Measurements from ENCODE around the gene LAD1. TPM values are rescaled to one million over a fixed set of nuclear protein-coding genes. Genes with fewer than 3 reads are reported as not detected.

The LAD1 gene
- polyA plus RNA-seq, 1 experiment = 0.04 TPM

DNA sequence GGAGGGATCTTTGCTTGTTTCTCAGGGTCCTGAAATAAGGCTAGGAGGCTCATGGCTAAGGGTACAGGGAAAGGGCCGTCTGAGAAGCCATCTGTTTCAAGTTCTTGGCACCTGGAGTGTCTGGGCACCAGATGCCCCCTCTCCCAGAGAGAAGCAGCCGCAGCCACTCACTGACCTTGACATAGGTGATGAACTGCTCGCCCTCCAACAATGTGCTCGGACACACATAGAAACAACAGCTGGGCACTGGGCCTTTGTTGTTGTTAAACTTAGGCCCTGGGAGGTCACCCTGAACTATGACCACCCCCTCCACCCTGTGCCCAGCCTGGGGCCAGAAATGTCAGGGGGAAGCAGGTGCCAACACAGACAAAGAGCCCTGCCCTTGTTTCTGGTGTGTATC is 31.7 kb upstream of the LAD1 start:
- TF ChIP-seq, protein P1, sequence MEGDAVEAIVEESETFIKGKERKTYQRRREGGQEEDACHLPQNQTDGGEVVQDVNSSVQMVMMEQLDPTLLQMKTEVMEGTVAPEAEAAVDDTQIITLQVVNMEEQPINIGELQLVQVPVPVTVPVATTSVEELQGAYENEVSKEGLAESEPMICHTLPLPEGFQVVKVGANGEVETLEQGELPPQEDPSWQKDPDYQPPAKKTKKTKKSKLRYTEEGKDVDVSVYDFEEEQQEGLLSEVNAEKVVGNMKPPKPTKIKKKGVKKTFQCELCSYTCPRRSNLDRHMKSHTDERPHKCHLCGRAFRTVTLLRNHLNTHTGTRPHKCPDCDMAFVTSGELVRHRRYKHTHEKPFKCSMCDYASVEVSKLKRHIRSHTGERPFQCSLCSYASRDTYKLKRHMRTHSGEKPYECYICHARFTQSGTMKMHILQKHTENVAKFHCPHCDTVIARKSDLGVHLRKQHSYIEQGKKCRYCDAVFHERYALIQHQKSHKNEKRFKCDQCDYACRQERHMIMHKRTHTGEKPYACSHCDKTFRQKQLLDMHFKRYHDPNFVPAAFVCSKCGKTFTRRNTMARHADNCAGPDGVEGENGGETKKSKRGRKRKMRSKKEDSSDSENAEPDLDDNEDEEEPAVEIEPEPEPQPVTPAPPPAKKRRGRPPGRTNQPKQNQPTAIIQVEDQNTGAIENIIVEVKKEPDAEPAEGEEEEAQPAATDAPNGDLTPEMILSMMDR (IDR thresholded peaks at IDR 0.05; ENCODE audit: low read depth, low read length) = no peak
- ChIA-PET POLR2A (interaction anchor here (0.6 kb wide), 1 partner anchor 197 kb away, joined by 3 read pairs; no protein-coding TSS in a partner anchor), CTCF (no interaction called here)
- Histone ChIP-seq H3K9me3 (ENCODE audit: control insufficient read depth, insufficient read depth, low read length) (no peaks in the 10 kb centered on the region), H3K4me3 (ENCODE audit: low read depth, low read length) (no peak overlapping the region), H3K27me3 (ENCODE audit: control insufficient read depth, insufficient read depth, low read length) (peaks cover 13% of the 10 kb centered on the region), H3K27ac (ENCODE audit: low read depth, low read length) (no peak overlapping the region)
- no peak for DNase-seq (ENCODE audit: low read depth, low spot score)

DNA sequence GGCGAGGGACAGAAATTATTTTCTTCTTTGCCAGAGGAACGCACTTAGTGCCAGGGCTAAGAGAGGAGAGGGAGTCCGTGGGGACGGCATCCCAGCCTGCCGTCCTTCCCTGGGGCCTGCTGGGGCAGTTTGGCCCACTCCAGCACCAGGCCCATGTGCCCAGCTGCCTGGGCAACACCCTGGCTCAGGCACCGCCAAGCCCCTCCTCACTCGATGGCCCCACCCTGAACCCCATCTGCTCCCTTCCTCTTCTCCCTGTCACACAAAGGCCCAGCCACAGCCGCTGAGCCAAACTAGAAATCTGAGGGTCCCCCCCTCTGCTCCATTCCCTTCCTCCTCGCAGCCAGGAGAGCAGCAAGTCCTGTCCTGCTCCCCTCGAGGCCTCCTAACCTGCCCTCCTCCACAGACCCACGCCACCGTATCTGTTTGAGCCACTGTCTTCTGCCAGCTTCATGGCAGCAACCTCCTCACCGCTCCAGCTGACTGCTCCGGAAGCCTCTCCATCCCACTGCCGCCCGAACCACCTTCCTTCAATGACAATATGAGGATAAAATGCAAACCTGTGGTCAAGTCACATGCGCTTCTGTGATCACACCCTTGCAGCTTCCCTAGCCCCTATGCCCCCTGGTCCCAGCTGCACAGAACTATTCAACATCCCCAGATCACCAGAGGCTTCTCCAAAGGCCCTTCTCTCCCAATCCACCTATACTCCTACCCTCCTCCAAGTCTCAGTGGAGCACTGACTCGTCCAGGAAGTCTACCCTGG is 30.8 kb upstream of the LAD1 start:
- H3K27ac ChIP-seq (ENCODE audit: low read depth, low read length) = no peak overlapping the region
- DNase-seq (ENCODE audit: low read depth, low spot score) = no peak
- ChIA-PET CTCF (no interaction called here), POLR2A (no interaction called here)
- no peak overlapping the region for H3K4me3 ChIP-seq (ENCODE audit: low read depth, low read length)
- H3K9me3 ChIP-seq (ENCODE audit: control insufficient read depth, insufficient read depth, low read length) = peaks cover under 1% of the 10 kb centered on the region; the same call in 1 of the 2 replicates
- H3K27me3 ChIP-seq (ENCODE audit: control insufficient read depth, insufficient read depth, low read length) = peaks cover 13% of the 10 kb centered on the region
- TF ChIP-seq, protein P1 (IDR thresholded peaks at IDR 0.05; ENCODE audit: low read depth, low read length) = no peak

DNA sequence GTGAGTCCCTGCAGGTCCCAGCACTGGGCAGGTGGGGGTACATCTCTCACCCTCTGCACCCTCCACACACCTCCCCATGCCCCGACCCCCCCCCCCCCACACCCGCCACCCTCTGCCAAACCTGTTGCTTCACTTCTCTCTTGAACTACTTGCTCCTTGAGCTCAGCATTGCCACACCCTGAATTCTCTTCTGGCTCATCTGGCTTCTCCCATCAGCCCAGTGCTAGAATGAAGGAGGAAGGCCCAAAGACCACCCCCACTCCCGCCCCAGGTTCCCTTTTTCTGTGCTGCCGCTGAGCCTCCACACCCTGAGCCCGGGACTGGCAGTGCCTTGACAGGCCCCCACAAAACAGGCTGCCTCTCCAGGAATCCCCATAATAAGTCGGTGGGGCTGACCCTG is 28.8 kb upstream of the LAD1 start:
- no peak overlapping the region for H3K27ac ChIP-seq (ENCODE audit: low read depth, low read length)
- TF ChIP-seq, protein P1 (IDR thresholded peaks at IDR 0.05; ENCODE audit: low read depth, low read length) = no peak
- CTCF ChIA-PET = no interaction called here
- DNase-seq (ENCODE audit: low read depth, low spot score) = no peak
- peaks cover 8% of the 10 kb centered on the region for H3K9me3 ChIP-seq (ENCODE audit: control insufficient read depth, insufficient read depth, low read length)
- POLR2A ChIA-PET = no interaction called here
- peaks cover 13% of the 10 kb centered on the region for H3K27me3 ChIP-seq (ENCODE audit: control insufficient read depth, insufficient read depth, low read length)
- H3K4me3 ChIP-seq (ENCODE audit: low read depth, low read length) = no peak overlapping the region

DNA sequence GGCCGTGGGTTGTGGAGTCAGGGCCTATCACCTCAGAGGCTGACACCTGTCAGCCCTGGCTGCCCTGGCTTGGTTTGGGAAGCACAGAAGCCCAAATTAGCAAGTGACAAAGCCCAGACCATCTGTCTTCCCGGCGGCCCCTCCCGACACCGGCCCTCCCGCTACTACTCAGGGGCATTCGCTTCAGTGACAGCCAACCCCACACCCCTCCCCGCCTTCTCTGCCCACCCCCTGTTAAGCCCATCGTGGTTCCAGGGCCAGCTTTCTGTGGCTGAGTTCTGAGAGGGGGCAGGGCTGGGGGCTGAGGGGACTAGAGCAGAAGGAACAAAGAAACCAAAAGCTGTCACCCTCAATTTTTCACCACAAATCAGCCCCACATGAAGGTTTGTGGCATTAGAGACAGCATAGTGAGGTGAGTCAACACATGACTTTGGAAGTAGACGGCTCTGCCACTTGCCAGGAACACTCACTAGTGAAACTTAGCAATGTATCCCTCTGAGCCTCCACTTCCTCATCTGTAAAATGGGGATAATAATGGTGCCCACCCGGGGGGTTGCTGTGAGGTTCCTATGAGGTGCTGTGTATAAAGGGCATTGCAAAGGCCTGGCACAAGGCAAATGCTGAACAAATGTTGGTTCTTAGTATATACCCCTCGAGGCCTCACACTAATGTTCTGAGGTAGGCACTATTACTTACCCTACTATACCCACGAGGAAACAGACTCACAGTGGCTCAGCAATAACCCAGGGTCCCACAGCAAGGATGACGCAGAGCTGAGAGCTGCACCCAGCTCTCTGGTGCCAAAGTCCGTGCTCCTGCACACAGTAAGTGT is 27.6 kb upstream of the LAD1 start:
- TF ChIP-seq, protein P1 (IDR thresholded peaks at IDR 0.05; ENCODE audit: low read depth, low read length) = no peak
- CTCF ChIA-PET = interaction anchor here (0.7 to 2.6 kb wide), 2 partner anchors 9 to 41 kb away, joined by 3 to 14 read pairs; no protein-coding TSS in a partner anchor
- Histone ChIP-seq H3K9me3 (ENCODE audit: control insufficient read depth, insufficient read depth, low read length) (peaks cover 8% of the 10 kb centered on the region), H3K27ac (ENCODE audit: low read depth, low read length) (no peak overlapping the region), H3K27me3 (ENCODE audit: control insufficient read depth, insufficient read depth, low read length) (peaks cover 15% of the 10 kb centered on the region), H3K4me3 (ENCODE audit: low read depth, low read length) (no peak overlapping the region)
- POLR2A ChIA-PET = interaction anchor here (0.7 kb wide), 1 partner anchor 29 kb away, joined by 3 read pairs; no protein-coding TSS in a partner anchor
- DNase-seq (ENCODE audit: low read depth, low spot score) = no peak

DNA sequence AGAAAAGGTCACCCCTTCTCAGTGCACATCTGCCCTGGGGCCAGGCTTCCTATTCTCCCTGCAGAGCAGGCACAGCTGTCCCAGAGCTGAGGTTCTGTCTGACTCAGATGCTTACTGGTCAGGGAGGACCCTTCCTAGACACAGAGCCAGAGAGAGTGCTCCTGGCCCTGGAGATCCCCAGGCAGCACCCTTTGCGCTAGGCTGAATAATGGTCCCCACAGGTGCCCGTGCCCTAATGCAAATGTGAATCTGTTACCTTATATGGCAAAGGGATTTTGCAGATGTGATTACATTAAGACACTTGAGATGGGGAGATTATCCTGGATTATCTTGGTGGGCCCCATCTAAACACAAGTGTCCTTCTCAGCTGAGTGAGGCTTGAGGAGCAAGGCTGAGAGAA is 25.0 kb upstream of the LAD1 start:
- POLR2A ChIA-PET = no interaction called here

More for the DNA sequence above, 25.0 kb upstream of the LAD1 start:
- H3K9me3 ChIP-seq (ENCODE audit: control insufficient read depth, insufficient read depth, low read length) = peaks cover 8% of the 10 kb centered on the region
- CTCF ChIA-PET = interaction anchor here (1.3 kb wide), 1 partner anchor 11 kb away, joined by 3 read pairs; no protein-coding TSS in a partner anchor
- no peak overlapping the region for H3K4me3 ChIP-seq (ENCODE audit: low read depth, low read length)
- H3K27me3 ChIP-seq (ENCODE audit: control insufficient read depth, insufficient read depth, low read length) = peaks cover 30% of the 10 kb centered on the region
- no peak overlapping the region for H3K27ac ChIP-seq (ENCODE audit: low read depth, low read length)
- DNase-seq (ENCODE audit: low read depth, low spot score) = no peak
- TF ChIP-seq, protein P1 (IDR thresholded peaks at IDR 0.05; ENCODE audit: low read depth, low read length) = no peak
